GM04503 (cell line): Measurements from ENCODE around the gene XPC.
"Not testable (repeated sequence)": the region's sequence is repeated elsewhere in the genome, so short reads cannot be mapped to it uniquely, and the experiment has no call there.

Source experiments
- DNase-seq: peaks from one replicate; pipeline ENCODE4 v3.0.0-alpha.2; 2012; ENCODE audit warnings: low read depth

The XPC gene

DNA sequence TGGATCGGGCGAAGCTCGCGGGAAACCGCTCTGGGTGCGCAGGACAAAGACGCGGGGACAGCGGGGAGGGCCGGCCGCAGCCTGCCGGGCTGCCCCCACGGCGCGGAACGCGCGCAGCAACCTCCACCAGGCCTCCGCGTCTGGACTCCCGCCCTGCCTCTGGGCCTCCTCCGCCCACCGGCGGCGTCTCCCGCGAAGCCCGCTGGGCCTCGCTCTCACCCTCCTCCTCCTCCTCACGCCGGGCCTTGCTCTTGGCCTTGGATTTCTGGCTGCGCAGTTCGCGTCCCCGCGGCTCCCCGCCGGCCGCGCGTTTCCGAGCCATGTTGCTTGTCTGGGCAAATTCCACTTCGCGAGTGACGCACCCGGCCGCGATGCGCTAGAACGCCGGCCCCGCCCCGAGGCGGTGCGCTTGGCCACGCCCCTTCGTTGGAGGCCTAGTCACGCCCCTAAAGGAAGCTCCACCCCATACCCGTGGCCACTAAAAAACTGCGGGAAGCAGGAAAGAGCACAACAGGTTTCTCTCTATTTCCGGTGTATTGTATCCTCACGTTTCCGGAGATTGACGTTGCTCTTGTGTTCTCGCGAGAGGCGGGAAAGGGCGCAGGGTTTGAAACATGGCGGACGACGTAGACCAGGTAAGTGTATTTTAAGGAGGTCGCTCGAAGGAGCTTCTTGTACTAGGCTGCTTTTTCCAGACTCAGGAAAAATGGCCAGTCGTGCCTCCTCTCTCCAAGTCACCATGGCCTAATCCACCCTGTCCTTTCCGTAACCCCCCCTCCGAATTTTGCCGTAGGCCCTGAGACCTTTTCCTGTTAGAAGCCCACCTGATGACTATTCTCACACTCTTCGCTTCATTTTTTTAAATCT, at the start of gene XPC, which contains the start of gene LSM3:
XPC (minus strand) TSS at position 355 of the 867 bp plus-strand sequence; CDS start at position 322, 33 bp downstream.
LSM3 (plus strand) TSS at position 571 of the 867 bp plus-strand sequence; CDS start at position 615, 44 bp downstream.
- peak; percentile 95 for DNase-seq

GRCh38 chr3:14227856-14228255, 49.5 kb upstream of the XPC start:
- DNase-seq = no peak

DNA sequence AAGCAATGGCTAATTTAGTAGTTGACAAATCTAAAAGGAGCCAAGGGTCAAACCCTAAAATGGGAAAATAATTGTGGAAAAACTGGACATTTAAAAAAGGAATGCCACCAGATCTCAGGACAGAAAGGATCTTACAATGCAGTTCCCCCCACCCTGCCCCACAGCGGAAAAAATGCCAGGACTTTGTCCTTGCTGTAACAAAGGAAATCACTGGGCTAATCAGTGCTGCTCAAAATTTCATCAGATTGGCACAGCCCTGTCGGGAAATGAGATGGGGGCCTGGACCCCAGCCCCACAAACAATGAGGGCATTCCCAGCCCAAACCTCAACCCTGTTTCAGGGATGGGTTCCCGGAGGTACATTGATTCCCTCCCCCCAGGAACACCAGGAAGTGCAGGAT, 48.0 kb upstream of the XPC start:
- not testable (repeated sequence) for DNase-seq

GRCh38 chr3:14225421-14225820, 47.0 kb upstream of the XPC start:
- DNase-seq = no peak

- DNase-seq = no peak
Observed at GRCh38 chr3:14224895-14225294, 46.5 kb upstream of the XPC start.

DNA sequence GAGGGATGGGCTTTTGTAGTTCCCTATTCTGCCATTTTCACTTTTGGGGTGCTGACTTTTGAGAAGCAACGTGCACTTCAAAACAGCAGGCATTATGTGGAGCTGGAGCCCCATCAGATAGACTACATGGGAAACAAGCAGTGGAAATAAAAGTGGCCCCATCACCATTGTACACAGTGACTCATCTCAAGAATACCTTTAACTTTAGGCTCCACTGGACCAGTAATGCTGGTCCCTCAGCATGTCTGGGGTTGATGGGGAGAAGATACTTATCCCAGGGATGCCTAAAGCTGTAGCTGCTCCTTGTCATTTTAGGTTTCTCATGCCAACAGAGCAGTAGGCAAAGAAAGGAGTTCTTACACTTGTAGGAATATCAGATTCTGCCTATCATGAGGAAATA, 45.2 kb upstream of the XPC start:
- DNase-seq = no peak

GRCh38 chr3:14222900-14223594, 44.6 kb upstream of the XPC start:
- no peak for DNase-seq

DNA sequence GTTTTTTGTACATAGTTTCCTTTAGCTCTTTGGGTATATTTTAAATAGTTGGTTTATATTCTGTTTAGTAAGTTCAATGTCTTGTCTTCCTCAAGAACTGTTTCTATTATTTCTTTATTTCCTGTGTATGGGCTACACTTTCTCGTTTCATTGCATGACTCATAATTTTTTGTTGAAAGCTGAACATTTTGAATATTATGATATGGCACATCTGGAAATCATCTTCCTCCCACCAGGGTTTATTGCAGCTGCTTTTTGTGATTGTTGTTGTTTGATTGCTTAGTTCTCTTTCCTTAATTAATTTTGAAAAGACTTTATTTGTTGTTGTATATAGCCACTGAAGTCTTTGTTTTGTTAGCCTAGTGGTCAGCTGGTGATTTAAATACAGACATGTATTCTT, 44.1 kb upstream of the XPC start:
- no peak for DNase-seq

DNA sequence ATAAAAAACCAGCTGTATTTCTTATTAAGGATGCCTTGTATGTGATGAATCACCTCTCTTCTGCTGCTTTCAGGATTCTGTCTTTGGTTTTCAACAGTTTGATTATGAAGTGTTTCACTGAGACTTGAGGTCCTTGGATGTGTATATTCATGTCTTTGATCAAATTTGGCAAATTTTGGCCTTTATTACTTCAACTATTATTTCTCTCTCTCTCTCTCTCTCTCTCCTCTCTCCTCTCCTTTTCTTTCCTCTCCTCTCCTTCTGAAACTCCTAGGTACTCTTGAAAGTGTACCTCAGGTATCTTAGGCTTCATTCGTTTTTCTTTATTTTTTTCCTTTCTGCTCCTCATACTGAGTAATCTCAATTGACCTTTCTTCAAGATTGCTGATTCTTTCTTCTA, 43.5 kb upstream of the XPC start:
- no peak for DNase-seq

- no peak for DNase-seq
Observed at GRCh38 chr3:14220933-14221332, 42.5 kb upstream of the XPC start.

GRCh38 chr3:14218355-14218754, 40.0 kb upstream of the XPC start:
- no peak for DNase-seq

- DNase-seq = no peak
Observed at GRCh38 chr3:14216257-14217048, 38.1 kb upstream of the XPC start.

DNA sequence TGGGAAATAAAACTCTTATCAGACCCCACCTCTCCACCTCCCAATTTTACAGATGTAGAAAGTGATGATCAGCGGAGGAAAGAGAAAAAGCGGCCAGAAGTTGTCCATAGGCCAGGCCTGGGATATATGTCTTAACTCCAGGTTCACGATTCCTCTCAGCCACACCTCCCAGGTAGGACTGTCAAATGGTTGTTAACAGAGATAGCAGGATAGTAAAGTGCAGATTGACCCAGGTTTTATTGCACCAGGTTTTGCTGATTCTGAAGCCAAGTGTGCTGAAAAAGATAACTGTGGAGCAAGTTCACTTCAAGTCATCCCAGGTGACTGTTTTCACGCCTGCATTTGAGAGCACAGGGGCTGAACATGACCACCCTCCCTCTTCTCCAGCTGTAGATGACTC, 36.4 kb upstream of the XPC start:
- DNase-seq = no peak

DNA sequence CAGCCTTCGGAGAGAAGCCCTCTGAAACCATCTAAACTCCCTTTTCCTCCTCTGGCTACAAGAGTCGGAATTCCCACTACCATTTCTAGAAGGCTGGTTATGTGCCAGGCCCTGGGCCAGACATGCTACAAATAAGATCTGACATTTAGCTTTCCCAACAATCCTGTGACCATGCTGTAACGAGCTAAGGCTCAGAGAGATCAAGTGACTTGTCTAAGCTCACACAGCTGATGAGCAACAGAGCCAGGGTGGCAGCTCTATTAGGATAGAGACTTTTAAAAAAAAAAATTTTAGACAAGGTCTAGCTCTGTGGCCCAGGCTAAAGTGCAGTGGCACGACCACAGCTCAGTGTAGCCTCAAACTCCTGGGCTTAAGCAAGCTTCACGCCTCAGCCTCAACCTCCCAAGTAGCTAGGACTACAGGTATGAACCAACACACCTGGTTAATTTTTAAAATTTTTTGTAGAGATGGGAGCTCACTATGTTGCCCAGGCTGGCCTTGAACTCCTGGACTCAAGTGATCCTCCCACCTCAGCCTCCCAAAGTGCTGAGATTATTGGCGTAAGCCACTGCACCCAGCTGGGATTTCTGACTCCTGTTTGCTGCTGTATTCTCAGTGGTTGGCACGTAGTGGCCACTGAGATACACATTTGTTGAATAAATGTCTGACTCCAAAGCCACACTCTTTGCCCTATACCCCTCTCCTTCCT, 34.8 kb upstream of the XPC start:
- DNase-seq = no peak

DNA sequence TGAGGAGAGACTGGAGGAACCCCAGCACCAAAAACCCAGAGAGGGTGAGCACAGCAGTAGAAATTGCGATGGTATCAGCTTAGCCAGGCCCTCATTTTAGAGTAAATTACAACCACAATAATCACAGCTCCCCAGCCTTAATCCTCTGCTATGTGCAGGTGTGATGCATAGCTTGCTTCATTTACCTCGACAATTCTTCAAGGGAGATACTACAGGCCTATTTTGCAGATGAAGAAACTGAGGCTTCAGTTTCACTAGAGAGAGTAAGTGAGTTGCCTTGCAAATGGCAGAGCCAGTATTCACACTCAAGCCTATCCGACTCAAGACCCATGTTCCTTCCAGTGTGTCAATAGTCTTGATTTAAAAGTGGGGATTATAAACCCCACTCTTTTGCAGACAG, 33.6 kb upstream of the XPC start:
- no peak for DNase-seq

GRCh38 chr3:14211621-14212020, 33.2 kb upstream of the XPC start:
- no peak for DNase-seq

GRCh38 chr3:14210843-14211594, 32.6 kb upstream of the XPC start:
- DNase-seq = peak; percentile 99

DNA sequence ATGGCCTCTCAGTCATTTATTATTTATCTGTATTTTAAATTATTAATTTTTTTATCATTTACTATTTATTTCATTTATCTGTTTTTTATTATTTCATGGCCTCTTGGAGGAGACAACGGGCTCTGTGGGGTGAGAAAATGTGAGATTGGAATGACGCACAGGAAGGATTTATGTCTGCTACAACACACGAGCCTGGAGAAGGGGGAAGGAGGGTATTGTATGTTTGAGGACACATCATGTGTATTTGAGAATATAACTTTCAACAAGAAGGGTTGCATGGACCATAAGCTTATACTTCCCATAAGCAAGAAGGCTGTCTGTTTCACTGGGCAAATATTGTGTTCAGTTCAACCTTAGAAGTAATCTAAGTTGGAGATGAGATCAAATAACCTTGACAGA, 31.9 kb upstream of the XPC start:
- no peak for DNase-seq

DNA sequence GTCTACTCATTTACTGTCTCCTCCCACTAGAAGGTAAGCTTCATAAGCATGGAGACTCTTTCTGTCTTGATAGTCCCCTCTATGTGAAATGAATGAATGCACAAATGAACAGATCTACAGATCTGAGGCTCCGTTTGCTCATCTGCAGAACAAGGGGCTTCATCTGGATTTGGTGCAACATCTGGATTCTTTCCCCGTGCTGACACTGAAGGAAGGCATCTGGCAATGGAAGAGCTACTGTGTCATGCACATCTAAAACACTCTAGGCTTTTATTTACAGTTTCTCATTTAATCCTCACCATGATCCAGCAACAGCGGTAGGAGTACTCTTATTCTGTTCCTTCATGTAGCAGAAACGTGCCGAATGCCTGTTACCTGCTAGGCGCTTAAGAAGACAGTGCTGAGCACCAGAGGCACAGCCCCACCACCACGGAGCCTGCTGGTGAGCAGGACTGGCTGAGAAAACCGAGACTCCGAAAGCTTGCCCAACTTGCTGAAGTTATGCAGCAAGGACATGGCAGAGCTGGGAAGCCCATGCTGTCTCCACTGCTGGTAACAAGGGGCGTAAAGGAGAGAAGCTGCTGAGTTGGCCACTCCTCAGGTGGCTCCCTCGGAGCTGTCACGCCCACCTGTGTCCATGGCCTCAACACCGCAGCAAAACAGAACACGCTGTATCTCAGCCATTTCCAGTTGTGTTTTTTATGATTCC, 31.3 kb upstream of the XPC start:
- no peak for DNase-seq

GRCh38 chr3:14208977-14209394, 30.6 kb upstream of the XPC start:
- no peak for DNase-seq
